Dedifferentiated amniotic fluid mesenchymal stem cell (primary cell): ENCODE measurements around the gene PTPRR.

Experiments
- DNase-seq: peaks from one replicate; pipeline ENCODE4 v3.0.0-alpha.2; 2016; ENCODE audit errors: extremely low spot score

Gene PTPRR

DNA sequence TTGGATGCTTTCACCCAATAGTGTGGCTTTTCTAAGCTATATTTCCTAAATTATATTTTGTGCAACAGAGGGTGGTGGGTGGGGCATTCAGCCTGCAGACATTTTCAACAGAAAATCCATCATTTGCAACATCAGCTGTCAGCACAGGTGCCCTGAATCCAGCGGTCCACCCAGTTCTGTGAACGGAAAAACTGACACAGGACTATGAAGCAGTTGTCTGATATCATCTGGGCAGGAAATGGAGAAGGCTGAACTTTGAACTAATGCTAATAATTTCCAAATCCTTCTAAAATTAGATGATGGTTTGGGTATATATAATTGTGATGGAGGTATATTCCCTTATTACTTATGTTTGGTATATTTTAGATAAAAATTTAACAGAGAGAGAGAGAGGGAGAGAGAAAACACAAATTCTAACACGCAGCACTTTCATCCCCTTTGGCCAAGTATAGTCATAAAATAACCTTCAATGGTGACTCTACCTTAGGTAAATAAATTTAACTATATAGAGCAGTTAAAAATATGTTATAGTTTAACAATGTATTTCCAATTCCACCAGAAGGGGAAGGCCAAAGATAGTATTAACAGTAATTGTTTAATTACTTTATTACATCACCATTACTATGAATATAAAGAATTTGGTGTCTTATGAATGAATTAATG lies 225.0 kb downstream of the PTPRR start:
- DNase-seq, result no peak

DNA sequence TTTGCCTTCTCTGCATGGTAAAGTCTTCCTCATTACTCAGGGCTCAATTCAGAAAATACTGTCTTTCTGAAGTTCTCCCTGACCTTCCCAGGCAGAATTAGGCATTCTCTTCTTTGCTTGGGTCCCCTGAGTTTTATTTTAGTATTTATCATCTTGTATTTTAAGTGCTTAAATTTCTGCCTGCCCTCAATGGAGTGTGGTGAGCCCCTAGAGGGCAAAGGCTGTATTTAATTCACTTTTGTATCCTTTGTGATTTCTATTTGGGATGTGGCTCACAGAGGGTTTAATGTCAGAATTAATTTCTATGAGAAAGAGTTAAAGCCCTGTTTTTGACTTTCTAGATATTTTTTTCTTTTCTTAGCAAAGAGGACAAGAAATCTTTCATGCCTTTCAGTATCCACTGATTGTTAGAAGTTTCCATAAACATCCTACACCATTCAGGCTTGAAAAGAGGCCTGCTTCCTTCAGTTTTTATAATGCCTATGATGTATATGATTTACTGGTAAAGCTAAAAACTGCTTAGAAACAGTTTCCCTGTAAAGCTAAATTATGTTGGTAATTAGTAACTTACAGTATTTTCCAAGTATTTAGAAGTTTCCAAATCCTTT lies 227.8 kb downstream of the PTPRR start:
- no peak for DNase-seq

- DNase-seq, result no peak
Observed at GRCh38 chr12:70691018-70691672, 229.4 kb downstream of the PTPRR start.

DNA sequence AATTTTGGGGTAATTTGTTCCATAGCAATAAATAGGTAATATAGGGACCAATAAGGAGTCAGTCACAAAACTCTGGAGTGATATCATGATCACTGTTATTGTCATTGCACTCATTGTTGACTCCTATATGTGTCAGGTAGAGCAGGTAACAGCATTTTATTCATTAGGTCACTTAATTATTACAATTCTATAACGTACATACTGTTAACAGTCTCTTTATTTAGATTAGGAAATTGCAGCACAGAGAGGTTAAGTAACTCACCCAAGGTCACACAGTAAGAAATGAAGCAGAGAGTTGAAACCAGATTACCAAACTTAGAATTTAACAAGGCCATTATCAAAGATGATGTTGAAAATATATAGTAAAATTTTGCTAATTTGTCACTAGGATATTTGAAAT lies 233.6 kb downstream of the PTPRR start:
- DNase-seq, result no peak

DNA sequence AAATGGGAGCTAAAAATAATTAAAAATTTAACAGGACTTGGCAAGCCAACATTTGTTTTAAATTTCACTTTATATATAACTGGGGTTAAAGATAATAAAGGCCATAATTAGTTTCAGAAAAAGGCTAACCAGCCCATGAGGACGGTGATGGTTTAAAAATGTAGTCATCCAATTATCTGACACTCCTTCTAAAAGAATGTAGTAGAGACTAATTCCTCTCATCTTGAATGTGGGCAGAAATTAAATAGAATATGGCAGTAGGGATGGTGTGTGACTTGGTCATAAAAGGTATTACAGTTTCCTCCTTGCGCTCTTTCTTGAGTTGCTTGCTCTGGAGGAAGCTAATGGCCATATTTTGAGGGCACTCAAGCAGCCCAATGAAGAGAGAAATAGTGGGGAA lies 234.2 kb downstream of the PTPRR start:
- DNase-seq, result no peak

- DNase-seq, result no peak
Observed at GRCh38 chr12:70683976-70684375, 236.6 kb downstream of the PTPRR start.

DNA sequence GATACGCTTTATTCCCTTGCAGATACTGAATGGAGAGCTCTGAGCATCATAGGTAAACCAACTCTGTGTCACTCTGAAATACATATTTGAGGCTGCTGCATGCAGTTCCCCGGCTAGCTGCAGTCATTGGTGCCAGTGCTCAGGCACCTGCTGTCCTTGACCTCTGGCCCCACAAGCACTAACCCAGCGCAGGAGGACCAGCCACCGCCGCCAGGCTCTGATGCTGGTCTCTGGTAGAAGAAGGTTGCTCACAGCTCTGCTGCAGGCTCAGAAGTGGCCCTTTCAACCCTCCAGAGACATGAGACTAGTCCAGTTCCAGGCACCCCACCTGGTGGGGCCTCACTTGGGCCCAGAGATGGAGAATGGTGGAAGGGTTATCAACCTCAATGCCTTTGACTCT lies 248.8 kb downstream of the PTPRR start:
- DNase-seq, result no peak

- no peak for DNase-seq
Observed at GRCh38 chr12:70670948-70671347, 249.6 kb downstream of the PTPRR start.

- no peak for DNase-seq
Observed at GRCh38 chr12:70667253-70667652, 253.3 kb downstream of the PTPRR start.

- no peak for DNase-seq
Observed at GRCh38 chr12:70666364-70666763, 254.2 kb downstream of the PTPRR start.

- no peak for DNase-seq
Observed at GRCh38 chr12:70664465-70664881, 256.1 kb downstream of the PTPRR start.

GRCh38 chr12:70663838-70664237 lies 256.7 kb downstream of the PTPRR start:
- DNase-seq, result no peak

DNA sequence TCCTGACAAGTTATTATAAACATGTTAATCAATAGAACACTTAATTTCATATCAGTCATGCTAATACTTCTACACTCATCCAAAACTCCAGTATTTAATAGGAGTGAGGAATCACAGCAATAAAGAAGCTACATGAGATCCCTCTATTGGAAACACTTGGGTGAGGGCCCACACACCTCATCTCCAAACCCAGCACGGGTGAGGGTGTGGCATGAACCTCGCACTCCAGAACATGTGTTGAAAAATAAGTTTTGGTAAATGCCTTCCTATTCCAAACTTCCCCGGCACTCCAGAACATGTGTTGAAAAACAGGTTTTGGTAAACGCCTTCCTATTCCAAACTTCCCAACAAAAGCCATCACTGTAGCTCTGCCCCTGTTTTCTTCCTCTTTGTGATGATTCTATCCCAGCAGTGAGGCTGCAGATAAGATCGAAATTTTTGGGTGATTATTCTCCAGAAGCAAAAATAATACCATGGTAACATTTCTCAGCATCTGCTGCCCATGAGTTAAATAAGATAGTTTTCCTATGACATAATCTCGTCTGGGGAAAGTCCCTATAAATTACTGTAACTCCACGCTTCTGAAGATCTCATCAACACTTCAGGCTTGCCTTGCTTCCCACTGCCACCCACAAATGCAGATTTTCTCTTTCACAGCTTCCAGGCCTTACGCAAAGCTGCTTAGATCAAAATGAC lies 258.9 kb downstream of the PTPRR start:
- peak; percentile 88 for DNase-seq

GRCh38 chr12:70660620-70661219 lies 259.8 kb downstream of the PTPRR start:
- DNase-seq, result peak; percentile 39

GRCh38 chr12:70660002-70660604 lies 260.4 kb downstream of the PTPRR start:
- no peak for DNase-seq

- no peak for DNase-seq
Observed at GRCh38 chr12:70659077-70659606, 261.4 kb downstream of the PTPRR start.

DNA sequence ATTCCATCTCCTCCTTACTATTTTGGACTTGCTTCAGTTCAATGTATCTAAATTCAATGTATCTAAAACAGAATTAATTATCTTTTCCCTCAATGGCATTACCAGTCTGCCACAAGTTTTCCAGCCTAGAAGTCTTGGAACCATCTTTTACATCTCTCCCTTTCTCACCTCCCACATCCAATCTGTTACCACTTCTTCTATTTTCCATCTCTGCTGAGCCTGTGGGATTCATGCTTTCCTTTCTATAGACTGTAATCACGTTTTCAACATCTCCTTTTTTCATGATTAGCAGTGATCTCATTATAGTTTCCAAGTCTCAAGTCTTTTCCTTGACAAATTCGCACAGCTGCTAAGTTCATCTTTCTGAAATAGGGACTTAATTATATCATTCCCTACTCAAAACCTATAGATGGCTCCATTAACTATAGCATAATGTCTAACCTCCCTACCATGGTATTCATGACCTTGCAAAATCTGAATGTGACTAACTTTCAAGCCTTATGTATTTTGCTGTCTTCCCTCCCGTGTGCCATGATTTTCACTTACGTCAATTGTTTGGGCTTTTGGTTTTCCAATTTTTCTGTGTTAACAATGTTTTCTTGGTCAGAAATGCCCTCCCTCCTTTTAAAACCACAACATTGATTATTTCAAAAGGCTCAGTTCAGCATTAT lies 262.8 kb downstream of the PTPRR start:
- DNase-seq, result no peak

DNA sequence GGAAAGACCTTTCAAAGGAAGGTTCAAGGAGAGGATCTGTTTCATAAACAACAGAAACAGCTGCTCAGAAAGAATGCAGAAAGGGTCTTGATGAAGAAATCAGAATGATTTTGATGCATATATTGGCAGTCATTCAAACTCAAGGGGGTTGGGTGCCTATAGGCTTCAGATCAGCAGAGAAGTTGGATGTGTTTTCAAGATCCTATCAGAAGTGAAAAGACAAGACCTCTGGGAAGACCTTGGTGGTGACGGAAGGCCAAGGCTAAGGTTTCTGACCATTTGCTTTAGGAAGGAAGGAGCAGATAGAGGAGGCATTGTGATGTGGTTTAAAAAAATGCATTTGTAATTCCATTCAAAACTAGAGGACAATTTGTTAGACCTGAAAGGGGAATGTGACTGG lies 268.1 kb downstream of the PTPRR start:
- DNase-seq, result no peak

- DNase-seq, result peak; percentile 63
Observed at GRCh38 chr12:70648831-70649230, 271.7 kb downstream of the PTPRR start.

DNA sequence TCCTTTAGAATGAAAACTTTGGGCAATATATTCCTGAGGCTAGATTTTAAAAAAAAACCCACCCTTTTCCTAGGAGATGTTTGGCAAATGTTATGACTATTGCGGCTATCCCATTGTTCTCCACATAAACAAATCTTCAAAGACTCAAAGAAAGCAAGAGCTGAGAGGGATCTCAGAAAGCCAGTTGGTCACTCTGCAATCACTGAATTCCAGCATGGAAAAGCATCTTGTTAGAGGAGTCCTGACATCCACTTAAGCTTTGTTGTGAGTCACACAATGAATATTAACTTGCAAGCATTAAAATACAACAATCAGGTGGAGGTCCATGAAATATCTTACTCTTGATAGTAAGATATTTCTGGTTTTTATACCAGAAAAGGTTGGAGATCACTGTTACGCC lies 272.3 kb downstream of the PTPRR start:
- DNase-seq, result no peak

DNA sequence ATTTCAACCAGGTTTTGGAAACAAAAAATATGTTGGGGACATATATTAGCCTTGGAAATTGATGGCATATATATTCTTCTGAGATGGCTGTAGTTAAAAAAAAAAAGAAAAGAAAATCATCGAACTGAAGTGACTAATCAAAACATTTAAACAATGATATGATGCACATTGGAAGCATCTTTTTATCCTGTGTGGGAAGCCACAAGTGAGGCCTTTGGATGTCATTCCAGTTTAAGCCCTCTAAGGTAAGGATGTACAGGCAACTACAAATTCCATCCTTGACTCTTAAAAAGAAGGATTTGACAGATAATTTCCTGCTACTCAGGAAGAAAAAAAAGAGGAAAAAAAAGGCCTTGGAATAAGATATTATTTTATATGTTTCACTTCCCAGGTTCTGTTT lies 273.7 kb downstream of the PTPRR start:
- no peak for DNase-seq
